Measurements from ENCODE around the gene TNFRSF4. TPM values are rescaled to one million over a fixed set of nuclear protein-coding genes. Genes with fewer than 3 reads are reported as not detected.
A peak's percentile ranks its signal among the peaks of the same experiment; 100 is the strongest.

TNFRSF4 gene
- polyA plus RNA-seq, 1 donor = 1.1 TPM

DNA sequence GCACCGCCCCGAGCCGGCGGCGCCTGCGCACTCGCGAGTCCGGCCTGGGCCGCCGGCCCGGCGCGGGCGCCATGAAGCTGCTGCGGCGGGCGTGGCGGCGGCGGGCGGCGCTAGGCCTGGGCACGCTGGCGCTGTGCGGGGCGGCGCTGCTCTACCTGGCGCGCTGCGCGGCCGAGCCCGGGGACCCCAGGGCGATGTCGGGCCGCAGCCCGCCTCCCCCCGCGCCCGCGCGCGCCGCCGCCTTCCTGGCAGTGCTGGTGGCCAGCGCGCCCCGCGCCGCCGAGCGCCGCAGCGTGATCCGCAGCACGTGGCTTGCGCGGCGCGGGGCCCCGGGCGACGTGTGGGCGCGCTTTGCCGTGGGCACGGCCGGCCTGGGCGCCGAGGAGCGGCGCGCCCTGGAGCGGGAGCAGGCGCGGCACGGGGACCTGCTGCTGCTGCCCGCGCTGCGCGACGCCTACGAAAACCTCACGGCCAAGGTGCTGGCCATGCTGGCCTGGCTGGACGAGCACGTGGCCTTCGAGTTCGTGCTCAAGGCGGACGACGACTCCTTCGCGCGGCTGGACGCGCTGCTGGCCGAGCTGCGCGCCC lies 18.3 kb upstream of the TNFRSF4 start, which contains the start of gene B3GALT6:
TSS of gene B3GALT6 (plus strand) at position 30 of the 588 bp plus-strand sequence. CDS start at position 72, 42 bp downstream.
- WGBS (ENCODE audit: insufficient coverage, low lambda C conversion rate) = no CpG with 5 or more reads among the region's 100 CpGs
- Histone ChIP-seq H3K36me3 (ENCODE audit: control insufficient read depth, insufficient read depth, low read length) (peaks cover 35% of the 10 kb centered on the region), H3K27me3 (ENCODE audit: control insufficient read depth, insufficient read depth, low read length) (peaks cover 3% of the 10 kb centered on the region), H3K4me3 (ENCODE audit: low read length) (peak within 1 kb of the TSS; percentile 72), H3K27ac (ENCODE audit: low read length) (peak within 1 kb of the TSS; percentile 90), H3K4me1 (ENCODE audit: control insufficient read depth, insufficient read depth, low read length) (peaks cover 30% of the 10 kb centered on the region), H3K9me3 (ENCODE audit: control insufficient read depth, low read depth, low read length) (peaks cover 18% of the 10 kb centered on the region)
- DNase-seq = peak in 1 of 2 donors; percentile 80

DNA sequence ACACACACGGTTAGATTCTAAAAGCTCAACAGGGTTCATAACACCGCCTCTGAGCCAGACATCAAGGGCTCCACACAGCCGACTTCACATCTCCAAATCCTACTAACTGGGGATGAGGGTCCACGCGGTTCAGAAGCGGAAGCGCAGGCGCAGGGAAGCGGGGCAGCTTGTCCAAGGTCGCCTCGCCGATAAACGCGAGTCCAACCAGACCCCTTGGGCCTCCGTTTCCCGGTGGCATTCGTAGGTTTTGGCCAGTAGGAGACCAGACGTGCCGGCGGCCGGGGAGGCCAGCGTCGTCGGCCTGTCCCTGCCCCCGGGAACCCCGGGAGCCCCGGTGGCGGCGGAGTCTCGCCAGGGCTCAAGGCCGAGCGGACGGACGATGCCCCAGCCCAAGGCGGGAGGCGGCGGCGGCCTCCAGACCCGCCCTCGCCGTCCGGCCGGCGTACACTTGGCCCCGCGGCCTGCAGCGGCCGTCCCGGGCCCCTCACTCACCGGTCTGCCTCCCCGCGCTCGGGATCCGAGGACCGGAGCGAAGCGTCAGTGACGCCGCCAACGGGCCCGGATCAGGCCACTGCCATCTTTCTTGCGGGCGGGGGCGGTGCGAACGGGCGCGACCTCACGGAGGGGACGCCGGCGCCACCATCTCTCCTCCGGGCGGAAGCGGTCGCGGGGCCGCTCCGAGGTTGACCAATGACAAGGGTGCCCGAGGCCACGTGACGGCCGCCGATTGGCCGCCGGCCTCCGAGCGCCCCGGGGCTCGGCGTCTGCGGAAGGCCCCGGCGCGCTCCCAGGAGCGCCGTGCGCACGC lies 17.7 kb upstream of the TNFRSF4 start, which contains the start of gene SDF4:
TSS of gene SDF4 (minus strand) at position 602 of the 808 bp plus-strand sequence. CDS start 3,229 bp downstream, outside the sequence.
- peak within 1 kb of the TSS; percentile 72 for H3K4me3 ChIP-seq (ENCODE audit: low read length)
- peaks cover 23% of the 10 kb centered on the region for H3K4me1 ChIP-seq (ENCODE audit: control insufficient read depth, insufficient read depth, low read length)
- peak; percentile 97 to 99 for DNase-seq
- peak within 1 kb of the TSS; percentile 90 for H3K27ac ChIP-seq (ENCODE audit: low read length)
- H3K36me3 ChIP-seq (ENCODE audit: control insufficient read depth, insufficient read depth, low read length) = peaks cover 39% of the 10 kb centered on the region
- WGBS (ENCODE audit: insufficient coverage, low lambda C conversion rate) = no CpG with 5 or more reads among the region's 99 CpGs
- no peaks in the 10 kb centered on the region for H3K27me3 ChIP-seq (ENCODE audit: control insufficient read depth, insufficient read depth, low read length)
- H3K9me3 ChIP-seq (ENCODE audit: control insufficient read depth, low read depth, low read length) = peaks cover 17% of the 10 kb centered on the region

DNA sequence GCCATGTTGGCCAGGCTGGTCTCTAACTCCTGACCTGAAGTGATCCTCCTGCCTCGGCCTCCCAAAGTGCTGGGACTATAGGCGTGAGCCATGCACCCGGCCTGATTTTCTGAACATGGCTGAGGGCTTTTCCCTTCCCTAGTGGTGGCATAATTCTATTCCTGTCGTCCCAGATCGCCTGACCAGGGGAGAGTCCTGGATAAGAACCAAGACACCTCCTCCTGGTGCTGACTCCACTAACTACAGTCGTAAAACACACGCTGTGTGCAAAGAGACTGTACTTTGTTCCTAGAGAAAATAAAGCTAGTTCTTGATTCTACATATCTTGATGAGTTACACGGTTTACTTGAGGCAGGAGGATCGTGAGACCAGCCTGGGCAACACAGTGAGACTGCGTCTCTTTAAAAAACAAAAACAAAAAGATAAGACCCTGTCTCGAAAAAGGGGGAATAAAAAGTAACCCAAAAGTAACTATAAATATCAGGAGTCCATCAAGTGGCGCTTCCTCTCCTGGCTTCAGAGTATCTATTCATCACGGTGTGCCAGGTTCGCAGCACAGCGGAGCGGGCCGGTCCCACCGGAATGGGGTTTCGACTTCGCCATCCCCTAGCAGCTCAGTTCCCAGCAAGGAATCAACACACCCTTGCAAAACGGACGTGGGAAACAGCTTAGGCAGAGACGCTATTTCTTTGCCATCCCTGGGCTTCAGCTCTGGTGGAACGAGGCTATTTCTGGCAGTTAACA lies 16.9 kb upstream of the TNFRSF4 start:
- Histone ChIP-seq H3K36me3 (ENCODE audit: control insufficient read depth, insufficient read depth, low read length) (peaks cover 47% of the 10 kb centered on the region), H3K27ac (ENCODE audit: low read length) (peak overlapping the region; percentile 90), H3K4me3 (ENCODE audit: low read length) (peak overlapping the region; percentile 72), H3K27me3 (ENCODE audit: control insufficient read depth, insufficient read depth, low read length) (no peaks in the 10 kb centered on the region), H3K4me1 (ENCODE audit: control insufficient read depth, insufficient read depth, low read length) (peaks cover 16% of the 10 kb centered on the region), H3K9me3 (ENCODE audit: control insufficient read depth, low read depth, low read length) (peaks cover 17% of the 10 kb centered on the region)
- DNase-seq = peak; percentile 87 to 91
- WGBS (ENCODE audit: insufficient coverage, low lambda C conversion rate) = no CpG with 5 or more reads among the region's 24 CpGs

DNA sequence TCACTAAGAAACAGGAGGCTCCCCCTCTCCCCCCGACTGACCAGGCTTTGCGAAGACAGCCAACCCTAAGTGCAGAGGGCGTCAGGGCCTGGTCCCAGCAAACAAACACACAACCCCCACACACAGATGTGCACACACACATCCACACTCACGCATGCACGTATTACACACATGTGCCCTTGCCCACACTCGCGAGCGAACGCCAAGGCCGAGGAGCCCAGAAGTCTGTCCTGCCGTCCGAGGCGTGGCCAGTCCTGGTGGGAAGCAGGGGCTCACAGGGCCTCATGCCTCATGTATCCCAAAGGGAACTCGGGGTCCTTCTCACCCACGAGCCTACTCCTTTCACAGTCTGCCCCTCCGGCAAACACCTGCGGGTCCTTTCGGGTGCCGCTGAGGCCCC lies 15.8 kb upstream of the TNFRSF4 start:
- Histone ChIP-seq H3K9me3 (ENCODE audit: control insufficient read depth, low read depth, low read length) (peaks cover 17% of the 10 kb centered on the region), H3K27ac (ENCODE audit: low read length) (no peak overlapping the region), H3K27me3 (ENCODE audit: control insufficient read depth, insufficient read depth, low read length) (no peaks in the 10 kb centered on the region), H3K4me3 (ENCODE audit: low read length) (no peak overlapping the region), H3K4me1 (ENCODE audit: control insufficient read depth, insufficient read depth, low read length) (peaks cover 16% of the 10 kb centered on the region), H3K36me3 (ENCODE audit: control insufficient read depth, insufficient read depth, low read length) (peaks cover 56% of the 10 kb centered on the region)
- no peak for DNase-seq
- no CpG with 5 or more reads among the region's 19 CpGs for WGBS (ENCODE audit: insufficient coverage, low lambda C conversion rate)

DNA sequence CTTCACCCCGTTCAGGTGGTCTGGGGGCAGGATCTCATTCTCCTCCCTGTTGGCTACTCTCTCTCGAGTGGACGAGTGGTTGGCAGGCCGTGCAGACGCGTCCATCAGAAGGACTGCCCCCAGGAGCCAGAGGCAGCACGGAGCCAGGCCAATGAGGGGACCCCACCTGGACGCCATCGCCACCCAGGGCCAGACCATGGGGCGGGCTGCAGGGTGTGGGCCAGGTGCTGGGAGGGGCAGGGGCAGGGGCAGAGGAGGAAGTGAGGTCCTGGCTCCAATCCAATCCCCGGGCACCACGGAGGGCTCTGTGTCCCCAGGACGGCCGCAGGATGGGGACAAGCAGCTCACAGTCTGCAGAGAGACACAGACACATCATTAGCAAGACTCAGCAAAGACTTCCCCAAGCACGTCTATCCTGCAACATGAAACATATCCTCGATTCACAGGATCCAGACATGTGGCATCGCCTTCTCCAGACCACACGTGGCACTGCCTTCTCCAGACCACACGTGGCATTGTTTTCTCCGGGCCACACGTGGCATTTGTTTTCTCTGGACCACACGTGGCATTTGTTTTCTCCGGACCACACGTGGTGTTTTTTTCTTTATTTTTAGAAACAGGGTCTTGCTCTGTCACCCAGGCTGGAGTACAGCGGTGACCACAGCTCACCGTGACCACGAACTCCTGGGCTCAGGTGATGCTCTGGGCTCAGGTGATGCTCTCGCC lies 14.8 kb upstream of the TNFRSF4 start:
- H3K27me3 ChIP-seq (ENCODE audit: control insufficient read depth, insufficient read depth, low read length) = no peaks in the 10 kb centered on the region
- H3K36me3 ChIP-seq (ENCODE audit: control insufficient read depth, insufficient read depth, low read length) = peaks cover 55% of the 10 kb centered on the region
- no peak for DNase-seq
- WGBS (ENCODE audit: insufficient coverage, low lambda C conversion rate) = no CpG with 5 or more reads among the region's 28 CpGs
- peaks cover 17% of the 10 kb centered on the region for H3K9me3 ChIP-seq (ENCODE audit: control insufficient read depth, low read depth, low read length)
- peaks cover 13% of the 10 kb centered on the region for H3K4me1 ChIP-seq (ENCODE audit: control insufficient read depth, insufficient read depth, low read length)
- H3K27ac ChIP-seq (ENCODE audit: low read length) = no peak overlapping the region
- no peak overlapping the region for H3K4me3 ChIP-seq (ENCODE audit: low read length)

DNA sequence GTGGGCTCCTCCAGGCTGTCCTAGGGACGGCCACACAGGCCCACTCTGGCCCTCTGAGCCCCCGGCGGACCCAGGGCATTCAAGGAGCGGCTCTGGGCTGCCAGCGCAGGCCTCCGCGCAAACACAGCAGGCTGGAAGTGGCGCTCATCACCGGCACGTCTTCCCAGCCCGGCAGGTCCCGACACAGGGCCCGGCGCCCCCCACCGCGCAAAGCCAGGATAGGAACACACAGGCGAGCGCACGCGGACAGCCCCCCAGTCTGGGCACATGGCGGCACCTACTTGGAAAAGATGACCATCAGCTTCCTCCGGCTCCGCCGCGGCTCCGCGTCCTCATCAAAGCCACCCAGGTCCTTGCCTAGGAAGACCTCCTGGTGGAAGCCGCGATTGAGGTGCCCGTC lies 14.2 kb upstream of the TNFRSF4 start:
- no peak for DNase-seq
- Histone ChIP-seq H3K4me1 (ENCODE audit: control insufficient read depth, insufficient read depth, low read length) (peaks cover 11% of the 10 kb centered on the region), H3K36me3 (ENCODE audit: control insufficient read depth, insufficient read depth, low read length) (peaks cover 58% of the 10 kb centered on the region), H3K9me3 (ENCODE audit: control insufficient read depth, low read depth, low read length) (peaks cover 11% of the 10 kb centered on the region), H3K27ac (ENCODE audit: low read length) (no peak overlapping the region), H3K4me3 (ENCODE audit: low read length) (no peak overlapping the region), H3K27me3 (ENCODE audit: control insufficient read depth, insufficient read depth, low read length) (no peaks in the 10 kb centered on the region)
- WGBS (ENCODE audit: insufficient coverage, low lambda C conversion rate) = no CpG with 5 or more reads among the region's 30 CpGs

DNA sequence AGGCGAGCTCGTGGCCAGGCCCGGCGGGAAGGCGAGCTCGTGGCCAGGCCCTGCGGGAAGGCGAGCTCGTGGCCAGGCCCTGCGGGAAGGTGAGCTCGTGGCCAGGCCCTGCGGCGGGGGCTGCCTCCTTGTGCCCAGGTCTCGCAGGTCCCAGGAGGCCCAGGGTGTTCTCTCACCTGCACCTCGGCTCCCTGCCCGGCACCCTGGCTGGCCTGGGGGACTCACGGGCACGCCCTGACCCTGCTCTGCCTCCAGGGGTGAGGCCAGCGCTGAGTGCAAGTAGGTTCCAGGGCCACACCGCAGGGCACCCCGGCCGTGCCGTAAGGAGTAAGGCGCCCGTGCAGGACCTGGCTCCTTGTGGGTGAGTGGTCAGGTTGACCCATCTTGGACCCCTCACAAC lies 13.4 kb upstream of the TNFRSF4 start:
- no peak overlapping the region for H3K27ac ChIP-seq (ENCODE audit: low read length)
- H3K4me3 ChIP-seq (ENCODE audit: low read length) = no peak overlapping the region
- peaks cover 8% of the 10 kb centered on the region for H3K4me1 ChIP-seq (ENCODE audit: control insufficient read depth, insufficient read depth, low read length)
- no peak for DNase-seq
- peaks cover 3% of the 10 kb centered on the region for H3K9me3 ChIP-seq (ENCODE audit: control insufficient read depth, low read depth, low read length)
- WGBS (ENCODE audit: insufficient coverage, low lambda C conversion rate) = no CpG with 5 or more reads among the region's 25 CpGs
- no peaks in the 10 kb centered on the region for H3K27me3 ChIP-seq (ENCODE audit: control insufficient read depth, insufficient read depth, low read length)
- peaks cover 66% of the 10 kb centered on the region for H3K36me3 ChIP-seq (ENCODE audit: control insufficient read depth, insufficient read depth, low read length)

DNA sequence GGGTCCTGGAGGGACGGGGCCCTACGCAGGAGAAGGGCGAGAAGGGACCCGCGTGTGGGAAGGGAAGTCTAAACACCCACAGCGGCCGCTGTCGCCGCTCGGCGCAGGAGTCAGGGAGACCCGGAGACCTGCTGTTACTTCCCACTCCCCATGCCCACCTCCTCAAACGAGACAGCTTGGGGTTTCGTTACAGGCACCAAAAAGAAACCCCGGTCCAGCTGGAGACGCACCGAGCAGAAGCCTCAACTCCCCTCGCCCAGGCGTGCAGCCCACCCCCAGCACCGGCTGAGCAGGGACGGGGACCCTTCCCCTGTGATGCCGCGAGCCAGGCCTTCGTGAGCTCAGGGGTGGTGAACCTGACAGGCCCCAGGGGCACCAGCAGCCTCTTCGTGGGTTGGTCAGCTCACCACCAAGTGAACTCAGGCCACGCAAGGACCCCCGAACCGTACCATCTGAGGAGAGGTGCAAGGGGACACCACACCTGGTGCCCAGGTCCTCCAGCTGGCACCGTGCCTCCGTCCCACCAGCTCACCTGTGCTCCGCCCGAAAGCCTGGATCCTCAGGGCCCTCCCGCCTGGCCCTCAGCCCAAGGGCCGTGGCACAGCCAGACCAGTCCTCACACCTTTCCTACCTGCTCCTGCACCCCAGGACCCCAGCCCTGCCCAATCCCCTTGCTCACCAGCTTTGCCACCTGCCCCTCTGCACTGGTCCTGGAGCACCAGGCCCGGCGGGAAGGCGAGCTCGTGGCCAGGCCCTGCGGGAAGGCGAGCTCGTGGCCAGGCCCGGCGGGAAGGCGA lies 12.8 kb upstream of the TNFRSF4 start:
- H3K27me3 ChIP-seq (ENCODE audit: control insufficient read depth, insufficient read depth, low read length) = no peaks in the 10 kb centered on the region
- no peak for DNase-seq
- peaks cover 3% of the 10 kb centered on the region for H3K9me3 ChIP-seq (ENCODE audit: control insufficient read depth, low read depth, low read length)
- no peak overlapping the region for H3K27ac ChIP-seq (ENCODE audit: low read length)
- H3K4me1 ChIP-seq (ENCODE audit: control insufficient read depth, insufficient read depth, low read length) = peaks cover 8% of the 10 kb centered on the region
- WGBS (ENCODE audit: insufficient coverage, low lambda C conversion rate) = no CpG with 5 or more reads among the region's 44 CpGs
- H3K4me3 ChIP-seq (ENCODE audit: low read length) = no peak overlapping the region
- peaks cover 71% of the 10 kb centered on the region for H3K36me3 ChIP-seq (ENCODE audit: control insufficient read depth, insufficient read depth, low read length)

DNA sequence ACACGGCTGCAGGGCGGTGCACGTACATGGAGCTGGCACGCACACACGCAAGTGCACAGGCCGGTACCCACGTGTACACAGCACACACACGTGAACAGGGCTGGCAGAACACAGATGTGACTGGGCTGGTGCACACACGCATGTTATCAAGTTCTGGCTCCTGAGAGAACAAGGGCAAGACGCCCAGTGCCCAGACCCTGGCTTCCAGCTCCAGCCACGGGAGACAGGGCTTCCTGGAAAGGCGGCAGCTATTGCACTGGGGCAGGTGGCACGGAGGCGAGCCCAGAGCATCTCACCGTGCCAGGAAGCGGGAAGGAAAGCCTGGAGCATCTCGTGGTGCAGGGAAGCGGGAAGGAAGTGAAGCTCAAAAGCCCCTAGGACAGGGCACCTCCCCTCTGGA lies 12.0 kb upstream of the TNFRSF4 start:
- no peak for DNase-seq
- Histone ChIP-seq H3K9me3 (ENCODE audit: control insufficient read depth, low read depth, low read length) (peaks cover 3% of the 10 kb centered on the region), H3K27me3 (ENCODE audit: control insufficient read depth, insufficient read depth, low read length) (no peaks in the 10 kb centered on the region), H3K4me1 (ENCODE audit: control insufficient read depth, insufficient read depth, low read length) (peaks cover 8% of the 10 kb centered on the region), H3K27ac (ENCODE audit: low read length) (no peak overlapping the region), H3K4me3 (ENCODE audit: low read length) (no peak overlapping the region), H3K36me3 (ENCODE audit: control insufficient read depth, insufficient read depth, low read length) (peaks cover 80% of the 10 kb centered on the region)
- no CpG with 5 or more reads among the region's 18 CpGs for WGBS (ENCODE audit: insufficient coverage, low lambda C conversion rate)

All from large intestine (tissue), 3 donors.